ENCODE data around the gene ANXA11.

DNA sequence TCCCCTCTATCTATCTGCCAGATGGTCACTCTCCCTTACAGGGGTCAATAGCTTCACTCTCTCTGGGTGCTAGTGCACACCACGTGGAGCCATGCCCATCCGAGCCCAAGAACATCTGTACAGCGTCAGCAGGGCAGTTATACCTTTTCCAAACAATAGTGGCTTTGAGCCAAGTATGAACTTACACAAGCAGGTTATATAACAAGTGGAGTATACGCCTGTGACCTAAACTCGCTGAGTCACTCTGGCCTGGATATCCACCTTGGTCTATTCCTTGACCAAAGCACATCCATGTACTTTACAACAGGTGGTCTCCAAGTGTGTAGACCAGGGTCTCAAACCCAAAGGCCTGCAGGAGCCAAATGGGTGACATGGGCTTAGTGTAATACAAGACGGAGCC is 52.5 kb downstream of the ANXA11 start:
- no peak for TF ChIP-seq CTCF (IDR thresholded peaks at IDR 0.05; ENCODE audit: low read depth, low read length, poor library complexity, severe bottlenecking)
- TF ChIP-seq EZH2phosphoT487 (IDR thresholded peaks at IDR 0.05; ENCODE audit: borderline replicate concordance, low read length): no peak

Measured in DOHH2 (cell line).